ENCODE results near the gene RHOT2.
A peak's percentile ranks its signal among the peaks of the same experiment; 100 is the strongest.

RHOT2 gene

GRCh38 chr16:629185-629832, 38.6 kb upstream of the RHOT2 start:
- no peak overlapping the region for H3K9ac ChIP-seq (ENCODE audit: low read depth, low read length)
- H3K9me3 ChIP-seq (ENCODE audit: control insufficient read depth, insufficient read depth, low read length), result no peaks in the 10 kb centered on the region
- peaks cover 11% of the 10 kb centered on the region; the same call in 1 of the 2 replicates for H3K4me1 ChIP-seq (ENCODE audit: insufficient read depth, low read length)
- no peaks in the 10 kb centered on the region; the same call in 1 of the 2 replicates for H3K36me3 ChIP-seq (ENCODE audit: insufficient read depth, low read length)

GRCh38 chr16:629833-630248, 38.1 kb upstream of the RHOT2 start:
- Histone ChIP-seq H3K36me3 (ENCODE audit: insufficient read depth, low read length) (no peaks in the 10 kb centered on the region; the same call in 1 of the 2 replicates), H3K9me3 (ENCODE audit: control insufficient read depth, insufficient read depth, low read length) (no peaks in the 10 kb centered on the region), H3K9ac (ENCODE audit: low read depth, low read length) (no peak overlapping the region), H3K4me1 (ENCODE audit: insufficient read depth, low read length) (peaks cover 11% of the 10 kb centered on the region; the same call in 1 of the 2 replicates)

- Histone ChIP-seq H3K9ac (ENCODE audit: low read depth, low read length) (no peak overlapping the region), H3K36me3 (ENCODE audit: insufficient read depth, low read length) (no peaks in the 10 kb centered on the region; the same call in 1 of the 2 replicates), H3K9me3 (ENCODE audit: control insufficient read depth, insufficient read depth, low read length) (no peaks in the 10 kb centered on the region), H3K4me1 (ENCODE audit: insufficient read depth, low read length) (peaks cover 11% of the 10 kb centered on the region; the same call in 1 of the 2 replicates)
Measured at GRCh38 chr16:630249-630814, 37.6 kb upstream of the RHOT2 start.

GRCh38 chr16:630815-631405, 37.0 kb upstream of the RHOT2 start, which contains the start of gene WFIKKN1:
WFIKKN1 (plus strand) TSS chr16:630985; CDS start chr16:631254, 269 bp downstream.
- no peaks in the 10 kb centered on the region; the same call in 1 of the 2 replicates for H3K36me3 ChIP-seq (ENCODE audit: insufficient read depth, low read length)
- H3K9ac ChIP-seq (ENCODE audit: low read depth, low read length), result peak within 1 kb of the TSS; percentile 49
- no peaks in the 10 kb centered on the region for H3K9me3 ChIP-seq (ENCODE audit: control insufficient read depth, insufficient read depth, low read length)
- peaks cover 11% of the 10 kb centered on the region; the same call in 1 of the 2 replicates for H3K4me1 ChIP-seq (ENCODE audit: insufficient read depth, low read length)

- Histone ChIP-seq H3K36me3 (ENCODE audit: insufficient read depth, low read length) (no peaks in the 10 kb centered on the region; the same call in 1 of the 2 replicates), H3K9me3 (ENCODE audit: control insufficient read depth, insufficient read depth, low read length) (no peaks in the 10 kb centered on the region), H3K4me1 (ENCODE audit: insufficient read depth, low read length) (peaks cover 11% of the 10 kb centered on the region; the same call in 1 of the 2 replicates), H3K9ac (ENCODE audit: low read depth, low read length) (no peak overlapping the region)
Measured at GRCh38 chr16:631808-632358, 36.0 kb upstream of the RHOT2 start.

- H3K9me3 ChIP-seq (ENCODE audit: control insufficient read depth, insufficient read depth, low read length), result no peaks in the 10 kb centered on the region
- peaks cover 11% of the 10 kb centered on the region; the same call in 1 of the 2 replicates for H3K4me1 ChIP-seq (ENCODE audit: insufficient read depth, low read length)
- no peak overlapping the region for H3K9ac ChIP-seq (ENCODE audit: low read depth, low read length)
- H3K36me3 ChIP-seq (ENCODE audit: insufficient read depth, low read length), result no peaks in the 10 kb centered on the region
Measured at GRCh38 chr16:632486-633335, 35.2 kb upstream of the RHOT2 start.

GRCh38 chr16:633336-634050, 34.4 kb upstream of the RHOT2 start:
- no peaks in the 10 kb centered on the region for H3K9me3 ChIP-seq (ENCODE audit: control insufficient read depth, insufficient read depth, low read length)
- peaks cover 15% of the 10 kb centered on the region; the same call in 1 of the 2 replicates for H3K4me1 ChIP-seq (ENCODE audit: insufficient read depth, low read length)
- no peaks in the 10 kb centered on the region for H3K36me3 ChIP-seq (ENCODE audit: insufficient read depth, low read length)
- no peak overlapping the region for H3K9ac ChIP-seq (ENCODE audit: low read depth, low read length)

- Histone ChIP-seq H3K9ac (ENCODE audit: low read depth, low read length) (no peak overlapping the region), H3K36me3 (ENCODE audit: insufficient read depth, low read length) (no peaks in the 10 kb centered on the region), H3K4me1 (ENCODE audit: insufficient read depth, low read length) (peaks cover 18% of the 10 kb centered on the region; the same call in 1 of the 2 replicates), H3K9me3 (ENCODE audit: control insufficient read depth, insufficient read depth, low read length) (no peaks in the 10 kb centered on the region)
Measured at GRCh38 chr16:634051-634670, 33.8 kb upstream of the RHOT2 start.

GRCh38 chr16:634996-635395, 32.9 kb upstream of the RHOT2 start:
- Histone ChIP-seq H3K9ac (ENCODE audit: low read depth, low read length) (no peak overlapping the region; the same call in 1 of the 2 replicates), H3K36me3 (ENCODE audit: insufficient read depth, low read length) (no peaks in the 10 kb centered on the region), H3K4me1 (ENCODE audit: insufficient read depth, low read length) (peaks cover 14% of the 10 kb centered on the region; the same call in 1 of the 2 replicates), H3K9me3 (ENCODE audit: control insufficient read depth, insufficient read depth, low read length) (no peaks in the 10 kb centered on the region)

GRCh38 chr16:635573-636205, 32.2 kb upstream of the RHOT2 start:
- H3K9me3 ChIP-seq (ENCODE audit: control insufficient read depth, insufficient read depth, low read length), result no peaks in the 10 kb centered on the region
- H3K9ac ChIP-seq (ENCODE audit: low read depth, low read length), result peak overlapping the region; percentile 74
- peaks cover 11% of the 10 kb centered on the region; the same call in 1 of the 2 replicates for H3K4me1 ChIP-seq (ENCODE audit: insufficient read depth, low read length)
- no peaks in the 10 kb centered on the region for H3K36me3 ChIP-seq (ENCODE audit: insufficient read depth, low read length)

- no peaks in the 10 kb centered on the region for H3K9me3 ChIP-seq (ENCODE audit: control insufficient read depth, insufficient read depth, low read length)
- peak within 1 kb of the TSS; percentile 74 for H3K9ac ChIP-seq (ENCODE audit: low read depth, low read length)
- peaks cover 11% of the 10 kb centered on the region; the same call in 1 of the 2 replicates for H3K4me1 ChIP-seq (ENCODE audit: insufficient read depth, low read length)
- no peaks in the 10 kb centered on the region for H3K36me3 ChIP-seq (ENCODE audit: insufficient read depth, low read length)
Measured at GRCh38 chr16:636206-637080, 31.5 kb upstream of the RHOT2 start, which contains the start of gene METTL26. METTL26 (minus strand) TSS chr16:636305; CDS start chr16:636290, 15 bp downstream.

Measured in ES-I3 (cell line).